ENCODE measurements around the gene SLC6A12. TPM values are rescaled to one million over a fixed set of nuclear protein-coding genes. Genes with fewer than 3 reads are reported as not detected.
A peak's percentile ranks its signal among the peaks of the same experiment; 100 is the strongest.
"Not testable (repeated sequence)": the region's sequence is repeated elsewhere in the genome, so short reads cannot be mapped to it uniquely, and the experiment has no call there.

Gene SLC6A12
- total and polyA plus RNA-seq, 11 donors = 0.11 to 3.8 (median 0.86) TPM; not detected in 1

DNA sequence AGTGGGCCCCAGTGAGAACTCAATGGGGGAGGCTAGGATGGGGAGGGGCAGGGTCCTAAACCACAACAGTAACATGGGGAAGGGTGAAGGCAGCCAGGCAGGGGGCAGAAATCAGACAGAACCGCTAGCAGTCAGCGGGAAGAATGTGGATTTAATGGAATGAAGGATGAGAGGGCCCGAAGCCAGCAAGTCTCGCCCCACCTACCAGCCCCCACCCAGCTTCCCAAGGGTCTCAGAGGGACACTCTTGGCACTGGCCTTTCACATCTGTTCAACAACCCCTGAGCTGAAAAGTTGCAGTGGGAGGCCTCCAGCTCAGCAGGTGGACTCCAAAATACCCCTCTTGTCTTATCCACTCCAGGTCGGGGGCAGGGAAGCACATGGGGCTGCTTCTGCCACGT is 6.5 kb upstream of the SLC6A12 start:
- no peak for DNase-seq
- ATAC-seq = no peak
- H3K27ac ChIP-seq = no peak overlapping the region
- WGBS, 4 donors = 63 to 89% (median 74%) methylated on average over 4 to 6 of the region's 6 CpGs
- H3K4me3 ChIP-seq = no peak overlapping the region
- intact Hi-C loops (cut with DNase I) = no loop called here
- no peaks in the 10 kb centered on the region for H3K36me3 ChIP-seq
- no peaks in the 10 kb centered on the region for H3K9me3 ChIP-seq
- peaks cover 0 to 6% (median 0%) of the 10 kb centered on the region in 12 donors for H3K4me1 ChIP-seq
- no peak for TF ChIP-seq CTCF (IDR thresholded peaks at IDR 0.05)
- TF ChIP-seq POLR2A (IDR thresholded peaks at IDR 0.05) = no peak
- peaks cover 0 to 6% (median 0%) of the 10 kb centered on the region in 9 donors for H3K27me3 ChIP-seq

- intact Hi-C loops (cut with DNase I) = loop anchor here in 1 of 10 donors (5.0 kb wide), 1 partner anchor 102 kb away; no protein-coding TSS in a partner anchor
- Histone ChIP-seq H3K4me1 (peaks cover 0 to 6% (median 0%) of the 10 kb centered on the region in 12 donors), H3K27ac (no peak overlapping the region), H3K9me3 (no peaks in the 10 kb centered on the region), H3K36me3 (no peaks in the 10 kb centered on the region), H3K4me3 (no peak overlapping the region), H3K27me3 (peaks cover 0 to 6% (median 0%) of the 10 kb centered on the region in 9 donors)
- TF ChIP-seq CTCF (IDR thresholded peaks at IDR 0.05) (peak; percentile 18 to 73 (median 52)), POLR2A (IDR thresholded peaks at IDR 0.05) (no peak)
- ATAC-seq (peak; percentile 51 to 78 (median 68)), DNase-seq (peak; percentile 40 to 80 (median 59))
- WGBS, 4 donors = 35 to 64% (median 47%) methylated on average over 11 to 17 of the region's 17 CpGs
Observed at GRCh38 chr12:219891-220352, 6.0 kb upstream of the SLC6A12 start.

GRCh38 chr12:218728-219590 is 5.0 kb upstream of the SLC6A12 start:
- H3K27me3 ChIP-seq = peaks cover 0 to 6% (median 0%) of the 10 kb centered on the region in 9 donors
- H3K9me3 ChIP-seq = no peaks in the 10 kb centered on the region
- DNase-seq (no peak), ATAC-seq (no peak)
- H3K4me3 ChIP-seq = no peak overlapping the region
- no peak overlapping the region for H3K27ac ChIP-seq
- peaks cover 0 to 6% (median 0%) of the 10 kb centered on the region in 12 donors for H3K4me1 ChIP-seq
- WGBS, 4 donors = 71 to 80% (median 78%) methylated on average over 30 of the region's 30 CpGs
- intact Hi-C loops (cut with DNase I) = loop anchor here in 1 of 10 donors (5.0 kb wide), 1 partner anchor 103 kb away; no protein-coding TSS in a partner anchor
- no peak for TF ChIP-seq CTCF (IDR thresholded peaks at IDR 0.05)
- no peak for TF ChIP-seq POLR2A (IDR thresholded peaks at IDR 0.05)
- no peaks in the 10 kb centered on the region for H3K36me3 ChIP-seq

DNA sequence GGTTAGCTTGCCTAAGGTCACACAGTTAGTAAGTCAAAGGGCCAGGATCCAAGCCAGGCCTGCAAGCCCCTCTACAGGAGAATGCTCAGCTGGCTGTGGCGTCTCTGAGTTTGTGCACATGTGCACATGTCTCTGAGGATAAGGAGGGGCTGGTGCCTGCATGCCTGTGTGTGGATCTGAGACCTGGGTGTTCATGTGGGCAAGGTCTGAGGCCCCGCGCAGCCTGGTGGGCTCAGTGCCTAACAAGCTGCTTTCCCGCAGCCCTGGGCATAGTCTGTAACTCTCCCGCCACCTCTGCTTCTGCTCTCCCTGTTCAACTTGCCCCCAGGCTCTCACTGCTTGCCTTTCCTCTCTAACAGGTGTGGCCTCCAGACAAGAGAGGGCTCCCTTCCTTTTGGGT is 4.3 kb upstream of the SLC6A12 start:
- WGBS, 4 donors = 82 to 91% (median 89%) methylated on average over 5 of the region's 5 CpGs
- ATAC-seq = no peak
- no peak overlapping the region for H3K27ac ChIP-seq

DNA sequence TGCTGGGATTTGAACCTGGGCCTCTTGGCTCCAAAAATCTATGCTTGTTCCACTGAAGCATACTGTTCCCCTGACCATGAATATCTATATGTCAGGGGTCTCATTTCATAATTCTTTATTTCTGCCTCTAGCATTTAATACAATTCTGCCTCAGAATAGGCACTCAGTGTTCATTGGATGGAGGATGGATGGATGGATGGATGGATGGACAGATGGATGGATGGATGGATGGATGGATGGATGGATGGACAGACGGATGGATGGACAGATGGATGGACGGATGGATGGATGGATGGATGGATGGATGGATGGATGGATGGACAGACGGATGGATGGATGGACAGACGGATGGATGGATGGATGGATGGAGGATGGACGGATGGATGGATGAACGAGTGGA is 3.1 kb upstream of the SLC6A12 start:
- 73 to 76% (median 75%) methylated on average over 6 of the region's 6 CpGs for WGBS, 4 donors
- not testable (repeated sequence) for H3K36me3 ChIP-seq, H3K27ac ChIP-seq, ATAC-seq, H3K9me3 ChIP-seq, DNase-seq, H3K4me3 ChIP-seq
- intact Hi-C loops (cut with DNase I) = loop anchor here in 1 of 10 donors (5.0 kb wide), 1 partner anchor 105 kb away; no protein-coding TSS in a partner anchor
- H3K27me3 ChIP-seq = peaks cover 0 to 13% (median 0%) of the 10 kb centered on the region in 9 donors
- H3K4me1 ChIP-seq = peaks cover 0 to 16% (median 0%) of the 10 kb centered on the region in 12 donors

More for the DNA sequence above, 4.3 kb upstream of the SLC6A12 start:
- DNase-seq = no peak
- Histone ChIP-seq H3K27me3 (peaks cover 0 to 9% (median 0%) of the 10 kb centered on the region in 9 donors), H3K36me3 (no peaks in the 10 kb centered on the region), H3K4me1 (peaks cover 0 to 6% (median 0%) of the 10 kb centered on the region in 12 donors), H3K9me3 (no peaks in the 10 kb centered on the region), H3K4me3 (no peak overlapping the region)
- intact Hi-C loops (cut with DNase I) = loop anchor here in 1 of 10 donors (5.0 kb wide), 1 partner anchor 104 kb away; no protein-coding TSS in a partner anchor
- TF ChIP-seq POLR2A (IDR thresholded peaks at IDR 0.05) (no peak), CTCF (IDR thresholded peaks at IDR 0.05) (no peak)

Measured in heart left ventricle (tissue), 16 donors.